Measurements from ENCODE around the gene KRTAP9-7.
A peak's percentile ranks its signal among the peaks of the same experiment; 100 is the strongest.

The KRTAP9-7 gene

GRCh38 chr17:41322903-41323895 is 47.7 kb downstream of the KRTAP9-7 start:
- DNase-seq = no peak

- peak in 1 of 2 donors; percentile 18 for DNase-seq
Observed at GRCh38 chr17:41324180-41325075, 48.9 kb downstream of the KRTAP9-7 start.

GRCh38 chr17:41325126-41325525 is 49.6 kb downstream of the KRTAP9-7 start:
- DNase-seq = no peak

GRCh38 chr17:41325611-41326010 is 50.1 kb downstream of the KRTAP9-7 start:
- DNase-seq = no peak
